Measurements from ENCODE around the gene SASH1. TPM values are rescaled to one million over a fixed set of nuclear protein-coding genes. Genes with fewer than 3 reads are reported as not detected.

The SASH1 gene
- total RNA-seq, 1 donor from 2014 or later: 28.7 TPM

DNA sequence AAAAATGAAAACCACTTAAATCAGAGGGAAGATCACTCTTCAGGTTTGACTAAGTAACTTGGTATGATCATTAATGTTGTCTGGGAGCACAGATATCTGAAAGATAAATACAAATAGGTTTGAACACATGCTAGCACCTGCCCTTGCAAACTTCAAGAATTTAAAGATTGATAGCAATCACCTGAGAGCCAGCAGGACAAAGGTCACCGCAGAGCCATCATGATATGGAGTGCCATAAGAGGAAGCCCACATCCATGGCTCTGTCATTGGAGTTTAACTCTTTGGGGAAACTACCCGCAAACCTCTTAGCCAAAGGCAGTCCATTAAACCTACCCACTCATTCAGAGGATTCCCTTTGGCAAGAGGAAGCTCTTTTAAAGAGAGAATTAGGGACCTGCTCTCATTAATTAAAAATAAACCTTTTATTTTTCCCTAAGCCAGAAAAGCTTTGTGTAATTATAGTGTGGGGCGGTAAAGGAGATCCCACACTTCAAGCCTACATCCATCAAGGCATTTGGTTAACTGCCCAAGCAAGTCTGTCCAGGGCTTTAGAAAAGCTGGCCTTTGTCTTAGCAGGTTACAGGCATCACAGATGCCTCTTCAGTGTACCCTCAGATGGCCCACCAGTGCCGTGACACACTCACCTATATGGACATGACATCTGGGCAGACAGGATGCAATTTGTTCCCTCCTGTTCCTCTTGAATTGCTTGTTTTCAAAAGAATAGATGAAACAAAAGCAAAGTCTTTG, 73.0 kb downstream of the SASH1 start:
- Mint-ChIP-seq H3K27me3 (ENCODE audit: low read depth) (no peaks in the 10 kb centered on the region), H3K4me3 (no peak overlapping the region), H3K36me3 (no peaks in the 10 kb centered on the region), H3K27ac (peak overlapping the region; percentile 65), H3K9me3 (no peaks in the 10 kb centered on the region), H3K4me1 (peaks cover 40% of the 10 kb centered on the region)
- TF ChIP-seq, protein P1, sequence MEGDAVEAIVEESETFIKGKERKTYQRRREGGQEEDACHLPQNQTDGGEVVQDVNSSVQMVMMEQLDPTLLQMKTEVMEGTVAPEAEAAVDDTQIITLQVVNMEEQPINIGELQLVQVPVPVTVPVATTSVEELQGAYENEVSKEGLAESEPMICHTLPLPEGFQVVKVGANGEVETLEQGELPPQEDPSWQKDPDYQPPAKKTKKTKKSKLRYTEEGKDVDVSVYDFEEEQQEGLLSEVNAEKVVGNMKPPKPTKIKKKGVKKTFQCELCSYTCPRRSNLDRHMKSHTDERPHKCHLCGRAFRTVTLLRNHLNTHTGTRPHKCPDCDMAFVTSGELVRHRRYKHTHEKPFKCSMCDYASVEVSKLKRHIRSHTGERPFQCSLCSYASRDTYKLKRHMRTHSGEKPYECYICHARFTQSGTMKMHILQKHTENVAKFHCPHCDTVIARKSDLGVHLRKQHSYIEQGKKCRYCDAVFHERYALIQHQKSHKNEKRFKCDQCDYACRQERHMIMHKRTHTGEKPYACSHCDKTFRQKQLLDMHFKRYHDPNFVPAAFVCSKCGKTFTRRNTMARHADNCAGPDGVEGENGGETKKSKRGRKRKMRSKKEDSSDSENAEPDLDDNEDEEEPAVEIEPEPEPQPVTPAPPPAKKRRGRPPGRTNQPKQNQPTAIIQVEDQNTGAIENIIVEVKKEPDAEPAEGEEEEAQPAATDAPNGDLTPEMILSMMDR (IDR thresholded peaks at IDR 0.05; ENCODE audit: unreplicated experiment): no peak
- no peak for DNase-seq (ENCODE audit: low spot score in 2 of 2, unreplicated experiment in 2 of 2)

- H3K27ac Mint-ChIP-seq: peak overlapping the region; percentile 65
- no peak for DNase-seq (ENCODE audit: low spot score in 2 of 2, unreplicated experiment in 2 of 2)
- TF ChIP-seq, protein P1 (IDR thresholded peaks at IDR 0.05; ENCODE audit: unreplicated experiment): no peak
These were observed 73.8 kb downstream of the SASH1 start for GRCh38 chr6:148416330-148416965.

DNA sequence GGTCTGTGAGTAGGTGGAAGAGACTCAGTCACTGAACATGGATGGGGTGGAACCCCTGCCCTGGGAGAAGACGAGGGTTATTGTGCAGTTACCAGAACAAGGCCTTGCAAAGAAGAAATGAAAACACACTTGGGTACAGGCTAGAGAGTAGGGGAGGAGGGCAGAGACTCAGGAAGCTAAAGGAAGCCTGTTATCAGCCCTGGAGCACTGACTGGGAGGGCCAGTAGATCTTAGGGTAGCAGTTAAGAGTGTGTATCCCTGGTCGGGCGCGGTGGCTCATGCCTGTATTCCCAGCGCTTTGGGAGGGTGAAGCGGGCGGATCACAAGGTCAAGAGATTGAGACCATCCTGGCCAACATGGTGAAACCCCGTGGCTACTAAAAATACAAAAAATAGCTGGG, 74.4 kb downstream of the SASH1 start:
- H3K36me3 Mint-ChIP-seq: no peaks in the 10 kb centered on the region
- peaks cover 42% of the 10 kb centered on the region for H3K4me1 Mint-ChIP-seq
- H3K27ac Mint-ChIP-seq: no peak overlapping the region
- H3K4me3 Mint-ChIP-seq: no peak overlapping the region
- H3K27me3 Mint-ChIP-seq (ENCODE audit: low read depth): no peaks in the 10 kb centered on the region
- no peak for DNase-seq (ENCODE audit: low spot score in 2 of 2, unreplicated experiment in 2 of 2)
- no peaks in the 10 kb centered on the region for H3K9me3 Mint-ChIP-seq
- TF ChIP-seq, protein P1 (IDR thresholded peaks at IDR 0.05; ENCODE audit: unreplicated experiment): no peak

More at GRCh38 chr6:148416330-148416965, 73.8 kb downstream of the SASH1 start:
- Mint-ChIP-seq H3K27me3 (ENCODE audit: low read depth) (no peaks in the 10 kb centered on the region), H3K4me1 (peaks cover 40% of the 10 kb centered on the region), H3K9me3 (no peaks in the 10 kb centered on the region), H3K4me3 (no peak overlapping the region), H3K36me3 (no peaks in the 10 kb centered on the region)

DNA sequence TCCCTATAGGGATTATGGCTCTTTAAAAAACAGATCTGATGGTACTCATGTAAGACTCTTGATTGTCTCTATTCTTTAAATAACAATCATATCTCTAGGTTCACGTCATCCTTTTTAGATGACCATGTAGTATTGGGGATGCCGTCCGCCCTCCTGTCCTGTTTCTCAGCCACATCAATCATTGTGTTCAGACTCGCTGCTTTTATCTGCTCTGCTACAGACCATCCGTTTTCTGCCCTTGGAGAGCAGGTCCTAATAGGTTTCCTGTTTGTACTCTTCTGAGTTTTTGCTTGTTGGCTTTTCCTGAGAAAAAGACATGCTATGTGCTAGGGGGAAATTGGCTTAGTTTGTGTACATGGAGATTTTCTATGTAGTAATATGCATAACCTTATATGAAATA, 76.8 kb downstream of the SASH1 start:
- no peaks in the 10 kb centered on the region for H3K9me3 Mint-ChIP-seq
- no peak for DNase-seq (ENCODE audit: low spot score in 2 of 2, unreplicated experiment in 2 of 2)
- H3K27ac Mint-ChIP-seq: no peak overlapping the region
- TF ChIP-seq, protein P1 (IDR thresholded peaks at IDR 0.05; ENCODE audit: unreplicated experiment): no peak
- no peak overlapping the region for H3K4me3 Mint-ChIP-seq
- no peaks in the 10 kb centered on the region for H3K36me3 Mint-ChIP-seq
- no peaks in the 10 kb centered on the region for H3K27me3 Mint-ChIP-seq (ENCODE audit: low read depth)
- peaks cover 42% of the 10 kb centered on the region for H3K4me1 Mint-ChIP-seq

DNA sequence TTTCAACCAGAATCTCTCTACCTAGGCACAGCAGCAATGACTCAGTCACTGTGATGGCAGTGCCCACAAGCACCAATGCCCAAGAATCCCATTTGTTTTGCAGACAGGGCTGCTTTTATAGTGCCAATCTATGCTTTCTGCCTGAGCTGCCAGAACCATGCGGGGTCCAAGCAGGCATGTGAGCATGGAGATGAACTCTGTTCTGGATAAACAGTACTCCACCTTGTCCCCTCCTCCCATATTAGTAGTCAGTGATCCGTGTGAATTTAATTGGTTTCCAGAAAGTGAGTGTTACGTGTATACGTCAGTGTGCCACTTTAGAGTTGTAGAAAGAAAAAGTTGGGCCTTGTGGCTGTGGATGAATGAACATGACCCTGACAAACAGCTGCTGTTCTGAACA, 79.4 kb downstream of the SASH1 start:
- Mint-ChIP-seq H3K4me1 (peaks cover 21% of the 10 kb centered on the region), H3K9me3 (peaks cover 4% of the 10 kb centered on the region), H3K4me3 (no peak overlapping the region), H3K36me3 (no peaks in the 10 kb centered on the region), H3K27ac (peak overlapping the region; percentile 44), H3K27me3 (ENCODE audit: low read depth) (no peaks in the 10 kb centered on the region)
- TF ChIP-seq, protein P1 (IDR thresholded peaks at IDR 0.05; ENCODE audit: unreplicated experiment): no peak
- no peak for DNase-seq (ENCODE audit: low spot score in 2 of 2, unreplicated experiment in 2 of 2)
